GM12865 (cell line): ENCODE data around the gene CDK11B.
"Not testable (repeated sequence)": the region's sequence is repeated elsewhere in the genome, so short reads cannot be mapped to it uniquely, and the experiment has no call there.

ENCODE experiments used
- DNase-seq: peaks from one replicate; pipeline ENCODE4 v3.0.0; 2010; ENCODE audit warnings: low read depth
- H3K4me3 ChIP-seq: 2 replicates; pipeline ENCODE4 v1.5.1; 2011; ENCODE audit warnings: mild to moderate bottlenecking, low read depth, low read length, control low read depth
- TF ChIP-seq, protein P1 (sequence below): IDR thresholded peaks from 2 replicates; pipeline ENCODE4 v1.5.1; 2011; ENCODE audit warnings: low read length, control low read depth, low read depth, inconsistent platforms; ENCODE audit not compliant: insufficient read depth; ENCODE audit errors: missing control alignments

Gene CDK11B

DNA sequence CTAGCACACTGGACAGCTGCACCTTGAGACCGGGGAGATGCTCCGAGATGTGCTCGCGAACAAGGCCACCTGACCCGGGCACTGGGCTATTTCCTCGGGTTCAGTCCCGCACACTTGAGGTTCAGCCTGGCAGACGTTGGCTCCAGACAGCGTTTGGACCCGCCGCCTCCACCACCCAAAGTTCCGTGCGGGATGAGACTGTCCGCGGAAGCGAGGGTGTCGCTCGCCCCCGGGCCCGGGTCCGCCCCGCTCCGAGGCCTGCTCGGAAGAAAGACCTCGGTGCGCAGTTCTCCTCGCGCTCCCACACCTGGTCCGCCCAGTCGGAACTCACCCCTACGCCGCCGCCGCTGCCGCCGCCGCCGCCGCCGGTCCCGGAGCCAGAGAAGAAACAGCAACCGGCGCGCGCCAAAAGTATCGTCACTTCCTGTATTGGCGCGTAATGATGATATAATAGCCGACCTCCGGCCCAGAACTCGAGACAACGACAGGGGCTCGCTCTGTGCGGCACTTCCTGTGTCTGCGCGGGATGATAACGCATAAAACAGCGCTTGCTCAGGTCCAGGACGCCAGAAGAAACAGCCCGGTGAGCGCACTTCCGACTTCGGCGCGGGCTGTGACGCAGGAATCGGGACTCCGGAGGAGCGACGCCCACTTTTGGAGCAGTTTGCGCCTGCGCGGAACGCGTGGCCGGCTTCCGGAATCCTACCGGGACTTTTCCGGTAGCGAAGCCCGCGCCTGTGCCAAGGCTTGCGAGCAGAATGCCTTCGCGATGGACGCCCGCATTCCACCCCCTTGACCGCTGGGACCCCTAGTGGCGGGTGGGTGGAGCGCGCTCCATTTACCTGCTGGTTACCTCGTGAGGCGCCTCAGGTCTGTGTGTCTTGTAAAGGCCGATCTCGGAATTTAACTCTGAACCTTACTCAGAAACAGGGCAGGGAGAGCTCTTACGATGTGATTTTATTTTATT is at the start of gene CDK11B:
Gene CDK11B (minus strand): TSS at position 422 of the 967 bp plus-strand sequence. CDS start 1,519 bp downstream, outside the sequence.
- H3K4me3 ChIP-seq = peak within 1 kb of the TSS; percentile 61
- TF ChIP-seq, protein P1, sequence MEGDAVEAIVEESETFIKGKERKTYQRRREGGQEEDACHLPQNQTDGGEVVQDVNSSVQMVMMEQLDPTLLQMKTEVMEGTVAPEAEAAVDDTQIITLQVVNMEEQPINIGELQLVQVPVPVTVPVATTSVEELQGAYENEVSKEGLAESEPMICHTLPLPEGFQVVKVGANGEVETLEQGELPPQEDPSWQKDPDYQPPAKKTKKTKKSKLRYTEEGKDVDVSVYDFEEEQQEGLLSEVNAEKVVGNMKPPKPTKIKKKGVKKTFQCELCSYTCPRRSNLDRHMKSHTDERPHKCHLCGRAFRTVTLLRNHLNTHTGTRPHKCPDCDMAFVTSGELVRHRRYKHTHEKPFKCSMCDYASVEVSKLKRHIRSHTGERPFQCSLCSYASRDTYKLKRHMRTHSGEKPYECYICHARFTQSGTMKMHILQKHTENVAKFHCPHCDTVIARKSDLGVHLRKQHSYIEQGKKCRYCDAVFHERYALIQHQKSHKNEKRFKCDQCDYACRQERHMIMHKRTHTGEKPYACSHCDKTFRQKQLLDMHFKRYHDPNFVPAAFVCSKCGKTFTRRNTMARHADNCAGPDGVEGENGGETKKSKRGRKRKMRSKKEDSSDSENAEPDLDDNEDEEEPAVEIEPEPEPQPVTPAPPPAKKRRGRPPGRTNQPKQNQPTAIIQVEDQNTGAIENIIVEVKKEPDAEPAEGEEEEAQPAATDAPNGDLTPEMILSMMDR = peak; percentile 14
- peak; percentile 99 for DNase-seq

- DNase-seq, H3K4me3 ChIP-seq: not testable (repeated sequence)
Observed at GRCh38 chr1:1707897-1708296, 49.1 kb upstream of the CDK11B start.

DNA sequence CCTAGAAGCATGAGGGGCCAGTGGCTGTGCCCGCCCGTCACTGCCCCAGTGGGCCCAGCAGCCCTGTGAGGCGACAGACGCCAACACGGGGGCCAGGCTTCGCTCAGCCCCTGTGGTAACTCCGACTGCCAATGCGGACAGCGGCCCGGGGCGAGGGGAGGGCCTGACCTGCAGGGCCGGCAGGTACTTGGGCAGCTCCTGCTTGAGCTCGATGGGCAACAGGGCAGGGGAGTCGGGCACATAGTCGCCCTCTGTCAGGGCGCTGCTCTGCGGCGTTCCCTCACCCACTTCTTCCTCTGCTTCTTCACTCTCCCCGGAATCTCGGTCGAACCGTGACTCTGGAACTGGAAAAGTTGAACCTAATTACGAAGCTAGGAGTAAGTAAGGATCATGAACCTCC is 48.4 kb upstream of the CDK11B start:
- not testable (repeated sequence) for H3K4me3 ChIP-seq

GRCh38 chr1:1705623-1706022 is 46.8 kb upstream of the CDK11B start:
- not testable (repeated sequence) for H3K4me3 ChIP-seq, DNase-seq

More for the DNA sequence above, 48.4 kb upstream of the CDK11B start:
- not testable (repeated sequence) for DNase-seq

DNA sequence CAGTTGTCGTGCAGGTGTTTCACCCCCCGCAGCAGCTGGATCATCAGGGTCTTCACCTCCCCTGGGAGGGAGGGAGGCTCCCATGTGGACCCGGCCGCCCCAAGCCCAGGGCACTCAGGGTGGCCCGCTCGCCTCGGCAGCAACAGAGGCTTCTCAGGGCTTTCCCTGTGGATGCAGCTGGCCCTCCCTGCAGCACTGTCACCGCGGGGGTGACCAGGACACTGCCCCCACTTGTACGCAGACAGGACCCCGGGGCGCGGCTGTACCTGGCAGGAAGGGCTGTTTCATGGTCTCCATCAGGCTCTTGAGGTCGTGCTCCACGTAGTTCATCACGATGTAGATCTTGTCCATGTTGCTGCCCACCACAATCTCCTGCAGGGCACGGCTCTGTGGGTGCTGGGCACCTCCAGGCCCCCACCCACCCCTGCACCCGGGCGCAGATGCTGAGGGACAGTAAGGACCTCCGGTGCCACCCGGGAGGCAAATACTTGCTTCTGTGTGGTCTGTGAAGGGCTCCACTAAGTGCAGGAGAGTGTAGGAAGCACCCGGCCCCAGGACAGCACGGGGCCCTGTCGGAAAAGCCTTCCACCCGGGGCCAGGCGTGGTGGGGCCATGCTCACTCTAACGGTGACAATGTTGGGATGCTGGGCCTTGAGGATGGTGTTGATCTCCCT is 45.6 kb upstream of the CDK11B start:
- not testable (repeated sequence) for H3K4me3 ChIP-seq, DNase-seq

- TF ChIP-seq, protein P1 = no peak
- DNase-seq = no peak
- H3K4me3 ChIP-seq = no peak overlapping the region
Observed at GRCh38 chr1:1703796-1704195, 45.0 kb upstream of the CDK11B start.

GRCh38 chr1:1702506-1702905 is 43.7 kb upstream of the CDK11B start:
- H3K4me3 ChIP-seq, DNase-seq: not testable (repeated sequence)

DNA sequence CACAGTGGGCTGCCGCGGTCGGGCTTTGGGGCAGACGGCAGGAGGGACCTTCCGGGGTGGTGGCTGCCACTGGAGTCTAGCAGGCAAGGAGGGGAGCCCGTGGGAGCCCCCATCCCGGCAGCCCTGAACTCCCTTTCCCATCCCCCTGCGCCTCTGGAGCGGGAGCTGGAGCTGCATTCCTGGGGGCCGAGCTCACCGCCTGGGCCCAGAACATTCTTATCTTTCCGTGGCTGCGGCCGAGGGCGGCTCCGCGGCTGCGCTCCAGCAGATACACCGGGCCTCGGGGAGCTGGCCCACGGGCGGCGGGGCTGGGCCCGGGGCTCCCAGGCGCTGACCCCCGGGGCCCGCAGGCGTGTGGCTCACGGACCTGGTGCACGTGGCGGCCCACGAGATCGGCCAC is 41.8 kb upstream of the CDK11B start:
- not testable (repeated sequence) for H3K4me3 ChIP-seq, DNase-seq

DNA sequence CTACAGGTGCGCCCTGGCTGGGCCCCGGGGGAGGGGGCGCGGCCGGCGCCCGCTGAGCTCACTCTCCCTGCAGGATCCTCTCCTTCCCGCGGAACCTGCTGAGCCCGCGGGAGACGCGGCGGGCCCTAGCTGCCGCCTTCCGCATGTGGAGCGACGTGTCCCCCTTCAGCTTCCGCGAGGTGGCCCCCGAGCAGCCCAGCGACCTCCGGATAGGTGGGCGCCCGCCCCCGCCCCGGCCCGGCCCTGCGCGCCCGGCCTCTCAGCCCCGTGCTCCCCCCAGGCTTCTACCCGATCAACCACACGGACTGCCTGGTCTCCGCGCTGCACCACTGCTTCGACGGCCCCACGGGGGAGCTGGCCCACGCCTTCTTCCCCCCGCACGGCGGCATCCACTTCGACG is 41.3 kb upstream of the CDK11B start:
- not testable (repeated sequence) for DNase-seq, H3K4me3 ChIP-seq

- not testable (repeated sequence) for H3K4me3 ChIP-seq, DNase-seq
Observed at GRCh38 chr1:1699061-1699460, 40.3 kb upstream of the CDK11B start.

DNA sequence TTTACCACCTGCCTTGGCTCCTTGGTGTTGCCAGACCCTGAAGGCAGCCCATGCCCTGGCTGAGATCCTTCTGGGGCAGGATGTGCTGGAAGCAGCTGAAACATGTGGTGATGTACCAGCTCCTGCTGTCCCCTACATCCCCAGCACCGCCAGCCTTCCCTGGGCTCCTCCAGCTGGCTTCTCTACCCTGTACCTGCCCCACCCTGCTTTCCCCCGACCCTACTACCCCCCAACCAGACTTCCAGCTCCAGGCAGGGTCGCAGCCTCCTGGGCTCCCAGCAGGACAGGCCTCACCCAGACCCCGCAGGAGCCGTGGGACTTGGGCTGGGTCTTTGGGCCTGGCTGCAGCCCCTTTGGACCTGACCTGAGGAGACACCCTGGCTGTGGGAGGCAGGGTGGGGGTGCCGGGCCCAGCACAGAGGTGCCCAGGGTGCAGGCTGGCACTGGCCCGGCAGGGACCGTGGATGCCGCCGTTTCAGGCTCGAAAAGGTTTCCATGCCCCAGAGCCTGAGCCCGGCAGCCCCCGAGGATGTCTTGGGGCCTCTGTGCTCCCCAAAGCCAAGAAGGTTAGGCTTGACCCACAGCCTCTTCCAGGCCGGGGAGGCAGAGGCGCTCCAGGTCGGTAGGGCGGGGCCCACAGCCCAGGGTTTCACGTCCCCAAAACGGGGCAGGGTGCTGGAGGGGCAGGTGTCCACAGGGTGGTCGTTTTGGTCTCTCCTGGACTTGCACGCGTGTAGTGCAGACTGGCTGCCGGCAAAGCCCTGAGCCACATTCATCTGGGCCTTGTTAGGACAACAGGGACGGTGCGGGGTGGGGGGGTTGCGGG is 38.8 kb upstream of the CDK11B start:
- not testable (repeated sequence) for H3K4me3 ChIP-seq, DNase-seq

- not testable (repeated sequence) for H3K4me3 ChIP-seq, DNase-seq
Observed at GRCh38 chr1:1696431-1697357, 37.9 kb upstream of the CDK11B start.

- DNase-seq = peak; percentile 96
- peak within 1 kb of the TSS; percentile 60 for H3K4me3 ChIP-seq
Observed at GRCh38 chr1:1692714-1693647, 34.2 kb upstream of the CDK11B start, which contains the start of gene SLC35E2B. Gene SLC35E2B, minus strand, starts transcription at chr1:1692795. Its CDS starts 16,096 bp downstream, at chr1:1676699.

DNA sequence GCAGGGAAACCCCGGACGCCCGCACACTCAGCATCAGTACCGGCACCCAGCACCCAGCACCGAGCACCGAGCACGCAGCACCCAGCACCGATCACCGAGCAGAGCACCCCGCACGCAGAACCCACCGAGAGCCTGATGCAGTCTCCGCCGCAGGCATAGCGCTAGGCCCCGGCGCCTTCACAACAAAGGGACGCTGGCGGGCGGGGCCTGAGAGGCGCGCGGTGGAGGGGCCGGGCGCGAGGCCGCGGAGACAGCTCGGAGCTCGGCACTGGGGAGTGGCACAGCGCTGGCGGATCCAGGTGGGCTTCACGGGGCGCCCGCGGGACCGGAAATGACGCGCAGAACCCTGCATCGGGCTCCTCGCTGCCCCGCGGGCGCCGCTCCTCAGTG is 33.5 kb upstream of the CDK11B start:
- peak overlapping the region; percentile 60 for H3K4me3 ChIP-seq
- DNase-seq = peak; percentile 83
